Fibroblast of villous mesenchyme (primary cell): Measurements from ENCODE around the gene TBC1D22A. TPM values are rescaled to one million over a fixed set of nuclear protein-coding genes. Genes with fewer than 3 reads are reported as not detected.

ENCODE experiments used
- DNase-seq: peaks from one replicate; pipeline ENCODE4 v3.0.0-alpha.2; 2010; ENCODE audit warnings: low read depth
- H3K4me3 ChIP-seq: 2 replicates; pipeline ENCODE4 v1.5.1; 2011; ENCODE audit warnings: low read depth, mild to moderate bottlenecking, low read length
- total RNA-seq: library from RNA; depleted of rRNA; stranded (reverse); fragments of >200 nt; gene quantifications from 2 replicates; pipeline ENCODE4 v1.2.3, GENCODE V29; 2012
- TF ChIP-seq, protein P1 (sequence below): IDR thresholded peaks from 2 replicates; pipeline ENCODE4 v1.5.1; 2012; ENCODE audit warnings: low read depth, mild to moderate bottlenecking, low read length; ENCODE audit not compliant: insufficient read depth

TBC1D22A gene
- total RNA-seq, 1 donor: 12.5 TPM

DNA sequence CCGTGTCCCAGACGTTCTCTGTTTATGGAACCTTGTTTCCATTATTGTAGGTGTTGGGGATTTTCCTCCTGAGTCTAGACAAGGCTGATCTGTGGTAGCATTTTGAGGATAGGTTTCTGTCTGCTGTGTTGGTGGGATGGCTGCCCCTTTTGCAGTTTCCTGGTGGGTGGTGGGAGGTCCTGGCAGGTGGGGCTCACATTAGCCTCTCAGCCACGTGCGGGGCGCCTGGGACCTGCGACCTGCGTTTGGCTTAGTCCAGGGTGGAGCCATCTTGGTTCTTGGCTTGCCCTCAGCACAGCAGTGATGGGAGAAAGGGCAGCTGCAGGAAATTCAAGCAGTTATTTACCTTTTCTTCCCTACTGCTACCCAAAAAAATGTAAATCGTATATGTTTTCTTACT, 143.4 kb downstream of the TBC1D22A start:
- TF ChIP-seq, protein P1, sequence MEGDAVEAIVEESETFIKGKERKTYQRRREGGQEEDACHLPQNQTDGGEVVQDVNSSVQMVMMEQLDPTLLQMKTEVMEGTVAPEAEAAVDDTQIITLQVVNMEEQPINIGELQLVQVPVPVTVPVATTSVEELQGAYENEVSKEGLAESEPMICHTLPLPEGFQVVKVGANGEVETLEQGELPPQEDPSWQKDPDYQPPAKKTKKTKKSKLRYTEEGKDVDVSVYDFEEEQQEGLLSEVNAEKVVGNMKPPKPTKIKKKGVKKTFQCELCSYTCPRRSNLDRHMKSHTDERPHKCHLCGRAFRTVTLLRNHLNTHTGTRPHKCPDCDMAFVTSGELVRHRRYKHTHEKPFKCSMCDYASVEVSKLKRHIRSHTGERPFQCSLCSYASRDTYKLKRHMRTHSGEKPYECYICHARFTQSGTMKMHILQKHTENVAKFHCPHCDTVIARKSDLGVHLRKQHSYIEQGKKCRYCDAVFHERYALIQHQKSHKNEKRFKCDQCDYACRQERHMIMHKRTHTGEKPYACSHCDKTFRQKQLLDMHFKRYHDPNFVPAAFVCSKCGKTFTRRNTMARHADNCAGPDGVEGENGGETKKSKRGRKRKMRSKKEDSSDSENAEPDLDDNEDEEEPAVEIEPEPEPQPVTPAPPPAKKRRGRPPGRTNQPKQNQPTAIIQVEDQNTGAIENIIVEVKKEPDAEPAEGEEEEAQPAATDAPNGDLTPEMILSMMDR: no peak
- DNase-seq: no peak
- no peak overlapping the region for H3K4me3 ChIP-seq

DNA sequence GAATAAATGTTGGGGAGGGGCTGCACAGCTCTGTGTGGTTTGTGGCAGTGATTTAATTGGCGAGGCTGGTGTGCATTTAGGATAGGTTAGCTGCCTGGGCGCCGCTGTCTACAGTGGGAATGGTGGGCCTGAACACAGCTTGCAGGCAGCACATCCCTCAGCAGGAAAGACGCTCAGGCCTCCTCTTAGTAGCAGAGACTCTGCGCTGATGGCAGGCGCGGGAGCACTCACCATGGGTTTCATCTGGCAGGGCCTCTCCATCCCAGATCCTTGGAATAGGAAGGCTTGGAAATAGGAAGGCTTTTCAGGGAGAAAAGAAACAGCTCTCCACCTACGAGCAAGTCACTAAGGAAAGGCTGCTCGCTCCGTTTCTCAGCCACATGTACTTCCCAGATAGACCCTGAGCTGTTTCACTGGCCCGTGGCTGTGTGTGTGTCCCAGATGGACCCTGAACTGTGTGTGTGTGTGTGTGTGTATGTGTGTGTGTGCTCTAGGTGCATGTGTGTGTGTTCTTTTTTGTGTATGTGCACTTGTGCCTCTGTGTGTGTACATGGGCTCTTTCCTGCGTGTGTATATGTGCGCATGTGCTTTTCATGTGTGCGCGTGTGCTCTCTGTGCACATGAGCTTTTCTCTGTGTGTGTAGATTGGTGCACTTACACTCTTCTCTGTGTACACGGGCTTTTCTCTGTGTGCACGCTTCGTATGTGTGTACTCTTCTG, 144.0 kb downstream of the TBC1D22A start:
- no peak for DNase-seq
- TF ChIP-seq, protein P1: no peak
- no peak overlapping the region for H3K4me3 ChIP-seq

DNA sequence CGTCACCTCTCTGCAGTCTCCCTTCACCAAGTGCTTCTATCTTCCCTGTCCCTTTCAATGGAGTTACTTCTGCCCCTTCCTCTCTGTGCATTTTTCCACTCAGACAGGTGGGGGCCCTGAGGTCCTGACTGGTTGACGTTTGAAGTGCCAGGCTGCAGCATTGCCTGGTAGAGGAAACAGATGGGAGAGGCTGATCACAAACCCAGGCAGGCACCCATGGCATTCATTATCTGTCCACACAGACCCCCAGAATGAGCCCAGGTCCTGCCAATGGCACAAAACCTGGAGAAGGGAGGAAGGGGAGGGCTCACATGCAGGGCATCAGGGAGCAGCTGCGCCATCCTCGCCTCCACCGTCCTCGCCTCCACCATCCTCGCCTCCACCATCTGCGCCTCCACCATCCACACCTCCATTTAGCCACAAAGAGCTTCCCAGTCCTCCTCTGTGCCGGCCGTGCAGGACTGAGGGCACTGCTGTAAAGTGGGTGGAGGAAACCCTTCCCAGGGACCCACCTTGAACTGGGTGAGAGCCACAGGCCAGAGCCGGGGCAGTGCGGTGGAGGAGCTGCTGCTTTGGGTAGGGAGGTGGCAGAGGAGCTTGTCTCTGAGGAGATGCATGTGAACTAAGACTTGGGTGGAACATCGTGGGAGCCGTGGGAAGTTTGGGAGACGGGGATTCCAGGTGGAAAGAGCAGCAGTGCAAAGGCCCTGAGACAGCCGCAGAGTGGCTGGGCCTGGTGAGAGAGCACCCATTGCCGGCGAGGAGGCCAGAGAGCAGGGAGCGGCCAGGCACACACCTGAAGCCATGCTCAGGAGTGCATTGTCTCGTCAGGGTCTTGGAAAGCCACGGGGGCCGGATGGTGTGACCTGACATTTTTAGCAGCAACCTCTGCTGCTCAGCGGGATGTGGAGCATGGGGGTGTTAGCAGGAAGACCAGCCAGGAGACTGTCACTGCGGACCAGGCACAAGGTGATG, 145.1 kb downstream of the TBC1D22A start:
- TF ChIP-seq, protein P1: no peak
- no peak for DNase-seq
- H3K4me3 ChIP-seq: no peak overlapping the region

DNA sequence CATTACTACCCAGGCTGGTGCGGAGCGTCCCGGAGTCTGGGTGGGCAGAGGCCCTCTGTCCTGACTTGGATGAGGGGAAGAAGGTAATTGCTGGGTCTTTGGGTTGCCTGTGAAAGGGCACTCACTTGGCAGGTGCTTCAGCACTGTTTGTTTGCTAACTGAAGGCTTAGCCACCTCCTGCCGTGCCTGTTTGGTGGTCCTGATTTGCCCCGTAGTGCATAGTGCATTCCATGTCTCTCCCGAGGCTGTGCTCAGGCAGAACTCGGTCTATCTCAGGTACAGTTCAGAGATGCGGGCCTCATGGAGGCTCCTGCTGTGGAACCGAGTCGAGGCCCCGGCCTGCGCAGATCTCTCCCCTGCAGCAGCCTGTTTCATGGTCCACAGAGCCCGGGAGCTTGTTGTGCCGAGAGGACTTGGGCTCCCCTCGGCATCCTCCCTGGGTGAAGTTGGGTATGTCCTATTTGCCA, 146.2 kb downstream of the TBC1D22A start:
- no peak for DNase-seq
- no peak overlapping the region for H3K4me3 ChIP-seq
- TF ChIP-seq, protein P1: no peak

DNA sequence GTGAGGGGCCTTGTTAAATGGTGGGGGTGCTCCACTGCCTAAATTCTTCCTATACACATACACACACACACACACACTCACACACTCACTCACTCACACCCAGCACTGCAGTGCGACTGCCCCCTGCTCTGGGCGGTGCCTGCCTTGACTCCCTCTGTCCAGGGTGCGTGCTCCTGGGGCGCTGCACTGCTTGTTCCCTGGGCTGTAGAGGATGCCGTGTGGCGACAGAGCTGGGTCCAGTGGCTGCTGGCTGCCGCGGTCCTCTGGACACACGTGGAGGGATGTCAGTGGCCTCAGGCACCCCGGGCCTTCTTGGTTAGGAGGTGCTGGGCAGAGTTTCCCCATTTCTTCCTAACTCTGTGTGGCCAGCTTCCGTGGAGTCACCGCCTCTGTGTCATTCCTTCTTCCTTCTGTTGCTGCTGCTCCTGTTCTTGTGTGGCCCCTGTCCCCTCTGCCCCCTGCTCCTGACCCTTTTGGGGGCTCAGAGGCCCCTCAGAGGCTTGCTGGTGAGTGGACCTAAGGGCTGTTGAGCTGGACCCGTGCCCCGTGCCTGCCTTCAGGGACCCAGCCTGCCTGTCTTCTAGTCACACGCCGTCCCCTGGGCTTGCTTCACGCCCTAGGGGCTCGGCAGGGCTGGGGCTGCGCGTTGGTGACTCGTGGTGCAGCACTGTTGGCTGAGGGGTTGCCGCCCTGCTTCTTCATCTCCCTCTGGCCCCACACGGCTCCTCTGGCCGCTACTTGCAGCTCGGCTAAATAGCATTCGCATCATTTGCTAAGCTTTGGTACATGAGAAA, 147.0 kb downstream of the TBC1D22A start:
- H3K4me3 ChIP-seq: no peak overlapping the region
- DNase-seq: no peak
- TF ChIP-seq, protein P1: no peak

DNA sequence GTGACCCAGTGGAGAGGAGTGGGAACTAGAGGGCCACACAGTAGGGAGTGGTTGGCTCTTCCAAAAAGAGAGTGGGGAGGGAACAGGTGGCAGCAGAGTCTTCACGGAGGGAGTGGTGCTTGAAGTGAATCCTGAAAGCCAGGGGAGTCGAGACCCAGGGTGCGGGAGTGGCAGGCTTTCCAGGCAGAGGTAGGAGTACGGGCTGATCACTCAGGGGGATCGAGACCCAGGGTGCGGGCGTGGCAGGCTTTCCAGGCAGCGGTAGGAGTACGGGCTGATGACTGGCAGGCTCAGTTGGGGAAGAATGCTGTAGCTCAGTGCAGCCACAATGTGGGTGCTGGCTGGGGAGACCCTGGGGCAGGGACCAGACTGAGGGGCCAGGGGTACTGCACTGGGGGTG, 148.2 kb downstream of the TBC1D22A start:
- no peak overlapping the region for H3K4me3 ChIP-seq
- DNase-seq: no peak
- TF ChIP-seq, protein P1: no peak
